Measurements from ENCODE around the gene TMEM181.

- TF ChIP-seq CTCF (IDR thresholded peaks at IDR 0.05; ENCODE audit: insufficient read depth, low read length, poor library complexity, severe bottlenecking), result no peak
- TF ChIP-seq EZH2phosphoT487 (conservative IDR thresholded peaks at IDR 0.05; ENCODE audit: low read length), result no peak
Observed at GRCh38 chr6:158536891-158537798, 22.7 kb upstream of the TMEM181 start.

All from SU-DHL-6 (cell line).